Activated CD8-positive, alpha-beta memory T cell treated with anti-CD3 and anti-CD28 coated beads, Interleukin-2, amount 50 U/mL, for 24 hours (primary cell): Measurements from ENCODE around the gene CDCP1.
"Not testable (repeated sequence)": the region's sequence is repeated elsewhere in the genome, so short reads cannot be mapped to it uniquely, and the experiment has no call there.

Source experiments
- DNase-seq: peaks from one replicate; pipeline ENCODE4 v3.0.0-alpha.2; 2020; ENCODE audit errors: extremely low read depth

The CDCP1 gene

GRCh38 chr3:45084820-45085816 lies 61.1 kb downstream of the CDCP1 start:
- no peak for DNase-seq

- DNase-seq: no peak
Observed at GRCh38 chr3:45084361-45084760, 61.8 kb downstream of the CDCP1 start.

GRCh38 chr3:45083023-45083422 lies 63.2 kb downstream of the CDCP1 start:
- DNase-seq: no peak

GRCh38 chr3:45082142-45082538 lies 64.0 kb downstream of the CDCP1 start:
- DNase-seq: no peak

GRCh38 chr3:45081506-45082141 lies 64.6 kb downstream of the CDCP1 start:
- DNase-seq: no peak

- DNase-seq: no peak
Observed at GRCh38 chr3:45080824-45081223, 65.4 kb downstream of the CDCP1 start.

GRCh38 chr3:45079715-45080114 lies 66.5 kb downstream of the CDCP1 start:
- DNase-seq: no peak

GRCh38 chr3:45078910-45079522 lies 67.2 kb downstream of the CDCP1 start:
- DNase-seq: no peak

GRCh38 chr3:45078256-45078655 lies 67.9 kb downstream of the CDCP1 start:
- not testable (repeated sequence) for DNase-seq

GRCh38 chr3:45075821-45076625 lies 70.2 kb downstream of the CDCP1 start:
- DNase-seq: no peak

- no peak for DNase-seq
Observed at GRCh38 chr3:45071075-45071474, 75.1 kb downstream of the CDCP1 start.

- DNase-seq: no peak
Observed at GRCh38 chr3:45067941-45068340, 78.2 kb downstream of the CDCP1 start.

- DNase-seq: no peak
Observed at GRCh38 chr3:45067486-45067885, 78.7 kb downstream of the CDCP1 start.

- DNase-seq: no peak
Observed at GRCh38 chr3:45066109-45066801, 79.9 kb downstream of the CDCP1 start.

- no peak for DNase-seq
Observed at GRCh38 chr3:45065373-45065720, 80.8 kb downstream of the CDCP1 start.

- peak; percentile 35 for DNase-seq
Observed at GRCh38 chr3:45064512-45065372, 81.4 kb downstream of the CDCP1 start.

- DNase-seq: no peak
Observed at GRCh38 chr3:45062697-45063070, 83.5 kb downstream of the CDCP1 start.

- no peak for DNase-seq
Observed at GRCh38 chr3:45060165-45060892, 85.8 kb downstream of the CDCP1 start.

GRCh38 chr3:45059132-45059531 lies 87.0 kb downstream of the CDCP1 start:
- DNase-seq: no peak

- DNase-seq: no peak
Observed at GRCh38 chr3:45057557-45057956, 88.6 kb downstream of the CDCP1 start.
